ENCODE measurements around the gene GM2A.

DNA sequence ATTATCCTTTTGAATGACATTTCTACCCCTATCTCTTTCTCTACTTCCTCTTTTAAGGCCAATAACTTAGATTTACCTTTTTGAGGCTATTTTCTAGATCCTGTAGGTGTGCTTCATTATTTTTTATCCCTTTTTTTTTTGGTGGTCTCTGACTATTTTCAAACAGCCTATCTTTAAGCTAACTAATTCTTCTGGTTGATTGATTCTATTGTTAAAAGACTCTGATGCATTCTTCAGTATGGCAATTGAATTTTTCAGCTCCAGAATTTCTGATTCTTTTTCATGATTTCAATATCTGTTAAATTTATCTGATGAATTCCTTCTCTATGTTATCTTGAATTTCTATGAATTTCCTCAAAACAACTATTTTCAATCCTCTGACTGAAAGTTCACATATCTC, 57.9 kb downstream of the GM2A start:
- no peak for TF ChIP-seq BHLHE40 (IDR thresholded peaks at IDR 0.05; ENCODE audit: borderline replicate concordance)
- no peak for TF ChIP-seq SP1 (IDR thresholded peaks at IDR 0.05)
- no peak for TF ChIP-seq ELF4 (IDR thresholded peaks at IDR 0.05)
- TF ChIP-seq SUZ12 (IDR thresholded peaks at IDR 0.05), result no peak

Data from HEK293T (cell line).